RWPE1 (cell line): ENCODE data around the gene HERPUD1.

Experiments used
- CTCF ChIA-PET: fragments of 350-600 bp; sonication (Branson Sonifier 250); formaldehyde crosslinking; extraction: SDS; loops from one replicate; lab custom pipeline; 2021; lab: Yijun Ruan, JAX
- POLR2A ChIA-PET: fragments of 400-600 bp; formaldehyde crosslinking; extraction: SDS; loops from one replicate; lab custom pipeline; 2020; ENCODE audit warnings: antibody characterized with exemption; ENCODE audit not compliant: low non-redundant PET; lab: Yijun Ruan, JAX
- DNase-seq: peaks from one replicate; pipeline ENCODE4 v3.0.0; 2012; ENCODE audit warnings: low spot score
- H3K27ac ChIP-seq: fragments of 450-650 bp; 2 replicates; pipeline ENCODE4 v1.5.1; 2017
- CTCF ChIP-seq: fragments of 450-650 bp; conservative IDR thresholded peaks from 2 replicates; pipeline ENCODE4 v1.5.1; 2017; ENCODE audit warnings: low read depth, mild to moderate bottlenecking

HERPUD1 gene

GRCh38 chr16:56895813-56896212 lies 36.1 kb upstream of the HERPUD1 start:
- CTCF ChIA-PET = no interaction called here
- H3K27ac ChIP-seq = no peak overlapping the region
- DNase-seq = no peak
- no peak for TF ChIP-seq CTCF
- POLR2A ChIA-PET = no interaction called here

- H3K27ac ChIP-seq = no peak overlapping the region
- TF ChIP-seq CTCF = no peak
- no peak for DNase-seq
- POLR2A ChIA-PET = no interaction called here
- CTCF ChIA-PET = no interaction called here
Measured at GRCh38 chr16:56896244-56896643, 35.7 kb upstream of the HERPUD1 start.

GRCh38 chr16:56897026-56897799 lies 34.7 kb upstream of the HERPUD1 start:
- no peak overlapping the region for H3K27ac ChIP-seq
- POLR2A ChIA-PET = no interaction called here
- CTCF ChIA-PET = interaction anchor here (0.6 kb wide), 1 partner anchor 39 kb away, joined by 3 read pairs; no protein-coding TSS in a partner anchor
- DNase-seq = no peak
- no peak for TF ChIP-seq CTCF

- no peak for TF ChIP-seq CTCF
- H3K27ac ChIP-seq = no peak overlapping the region
- CTCF ChIA-PET = no interaction called here
- no peak for DNase-seq
- POLR2A ChIA-PET = no interaction called here
Measured at GRCh38 chr16:56898847-56899246, 33.1 kb upstream of the HERPUD1 start.

GRCh38 chr16:56903866-56904265 lies 28.1 kb upstream of the HERPUD1 start:
- no peak for TF ChIP-seq CTCF
- ChIA-PET CTCF (interaction anchor here (0.6 kb wide), 1 partner anchor 149 kb away, joined by 3 read pairs; no protein-coding TSS in a partner anchor), POLR2A (no interaction called here)
- H3K27ac ChIP-seq = no peak overlapping the region
- DNase-seq = no peak

- no peak for TF ChIP-seq CTCF
- no peak for DNase-seq
- ChIA-PET POLR2A (no interaction called here), CTCF (no interaction called here)
- H3K27ac ChIP-seq = no peak overlapping the region
Measured at GRCh38 chr16:56907401-56907800, 24.5 kb upstream of the HERPUD1 start.
